K562 (cell line): Measurements from ENCODE around the gene LRRC49. TPM values are rescaled to one million over a fixed set of nuclear protein-coding genes. Genes with fewer than 3 reads are reported as not detected.

ENCODE experiments used
- ATAC-seq: fragments of 200-7000 bp; cut with Tn5 transposase; 3 replicates; pipeline ENCODE4 v1.9.1; 2020; ENCODE audit warnings: moderate library complexity
- BruUV-seq: library from RNA; stranded (reverse); fragments of 400-500 nt; replicated peaks from 2 replicates; lab custom pipeline; 2021; lab: Mats Ljungman, UMichigan
- CTCF ChIA-PET: fragments of 300-600 bp; formaldehyde crosslinking; extraction: SDS; loops from one replicate; lab custom pipeline; 2021; ENCODE audit warnings: low intra/inter-chr PET ratio; lab: Yijun Ruan, JAX
- POLR2A ChIA-PET: fragments of 300-600, 350-650 bp; sonication (Branson Sonifier 250); formaldehyde crosslinking; extraction: SDS; loops from one replicate; lab custom pipeline; 2021; ENCODE audit warnings: antibody characterized with exemption, inconsistent platforms; lab: Yijun Ruan, JAX
- DNase-seq, 4 experiments: peaks; one replicate each; pipeline versions ENCODE4 v3.0.0 to v3.0.0-alpha.2; 2011 to 2018; ENCODE audit warnings: low spot score in 3 of 4, mixed read lengths in 3 of 4; ENCODE audit errors: extremely low read depth in 1 of 4
- FAIRE-seq: peaks from 2 replicates; lab custom pipeline; 2011; peaks lifted over from hg19 to GRCh38; lab: Jason Lieb, UNC
- H2AFZ ChIP-seq: 2 replicates; pipeline ENCODE4 v1.6.0; 2011; ENCODE audit warnings: low read depth, low read length, control low read depth, inconsistent platforms
- H3K27ac ChIP-seq: fragments of 200-600 bp; 3 replicates; pipeline ENCODE4 v1.8.0; 2011; ENCODE audit warnings: low read depth, mild to moderate bottlenecking, control low read depth, inconsistent platforms, low read length, moderate library complexity, mixed read lengths; ENCODE audit errors: extremely low read depth
- H3K27me3 ChIP-seq, 2 experiments: fragments of 300-600 bp in 1 of 2; 2 replicates in 1 of 2; 3 replicates in 1 of 2; pipeline versions ENCODE4 v1.6.0 to v1.8.0; 2011; ENCODE audit warnings: inconsistent platforms in 2 of 2, low read length in 2 of 2, mild to moderate bottlenecking in 1 of 2, mixed read lengths in 1 of 2, moderate library complexity in 1 of 2; ENCODE audit not compliant: control insufficient read depth in 2 of 2, insufficient read depth in 2 of 2
- H3K36me3 ChIP-seq: fragments of 300-600 bp; 3 replicates; pipeline ENCODE4 v1.8.0; 2011; ENCODE audit warnings: mild to moderate bottlenecking, low read length, inconsistent platforms; ENCODE audit not compliant: control insufficient read depth, insufficient read depth
- H3K4me1 ChIP-seq, 2 experiments: fragments of 200-600 bp in 1 of 2; replicated peaks in 1 of 2; 2 replicates in 1 of 2; 3 replicates in 1 of 2; pipeline versions ENCODE4 v1.5.1 to v1.8.0; 2011; ENCODE audit warnings: inconsistent platforms in 2 of 2, low read length in 2 of 2, mild to moderate bottlenecking in 1 of 2, mixed read lengths in 1 of 2, moderate library complexity in 1 of 2; ENCODE audit not compliant: control insufficient read depth in 2 of 2, insufficient read depth in 2 of 2
- H3K4me2 ChIP-seq: 2 replicates; pipeline ENCODE4 v1.6.1; 2011; ENCODE audit warnings: low read length, control low read depth, inconsistent platforms, mixed read lengths; ENCODE audit not compliant: insufficient read depth
- H3K4me3 ChIP-seq: fragments of 200-600 bp; sonication (generic), shearing (Covaris generic); 2 replicates; pipeline ENCODE4 v1.5.1; 2016; ENCODE audit warnings: control low read depth, inconsistent platforms
- H3K79me2 ChIP-seq: fragments of 200-600 bp; 3 replicates; pipeline ENCODE4 v1.8.0; 2011; ENCODE audit warnings: low read length, inconsistent platforms; ENCODE audit not compliant: control insufficient read depth, insufficient read depth
- H3K9ac ChIP-seq, 2 experiments: 2 replicates each; pipeline versions ENCODE4 v1.6.0 to v1.6.1; 2011; ENCODE audit warnings: low read depth in 2 of 2, low read length in 2 of 2, control low read depth in 1 of 2, inconsistent platforms in 1 of 2, mild to moderate bottlenecking in 1 of 2, mixed read lengths in 1 of 2; ENCODE audit not compliant: insufficient read depth in 1 of 2
- H3K9me1 ChIP-seq: one replicate; pipeline ENCODE4 v1.6.0; 2011; ENCODE audit warnings: inconsistent platforms, mild to moderate bottlenecking, low read length, moderate library complexity; ENCODE audit not compliant: control insufficient read depth, insufficient read depth
- H3K9me3 ChIP-seq: replicated peaks from 2 replicates; pipeline ENCODE4 v1.5.1; 2011; ENCODE audit warnings: low read depth, low read length, inconsistent platforms; ENCODE audit not compliant: control insufficient read depth, insufficient read depth
- H4K20me1 ChIP-seq: replicated peaks from 2 replicates; pipeline ENCODE4 v1.6.1; 2011; ENCODE audit warnings: low read length, inconsistent platforms, mixed read lengths; ENCODE audit not compliant: control insufficient read depth, insufficient read depth
- CTBP1 ChIP-seq: fragments of 450-650 bp; IDR thresholded peaks from 2 replicates; pipeline ENCODE4 v1.6.1; 2016; ENCODE audit warnings: borderline replicate concordance
- DDX20 ChIP-seq: fragments of 450-650 bp; IDR thresholded peaks from 2 replicates; pipeline ENCODE4 v1.6.1; 2016; ENCODE audit warnings: missing genetic modification characterization, low read depth, mild to moderate bottlenecking, missing compliant biosample characterization, moderate library complexity
- HIVEP1 ChIP-seq: fragments of 250-450 bp; sonication (Bioruptor Pico); IDR thresholded peaks from 2 replicates; pipeline ENCODE4 v1.4.0; 2020; ENCODE audit warnings: mild to moderate bottlenecking
- MXI1 ChIP-seq: IDR thresholded peaks from 2 replicates; pipeline ENCODE4 v1.6.1; 2011; ENCODE audit warnings: low read depth, mild to moderate bottlenecking, improper control_type of control experiment, low read length
- NBN ChIP-seq: fragments of 450-650 bp; IDR thresholded peaks from 2 replicates; pipeline ENCODE4 v1.6.1; 2016; ENCODE audit warnings: low read depth, mild to moderate bottlenecking
- RUNX1 ChIP-seq: sonication (generic); IDR thresholded peaks from 2 replicates; pipeline ENCODE4 v1.6.1; 2016; ENCODE audit warnings: antibody characterized with exemption, low read depth
- SLC30A9 ChIP-seq: fragments of 250-450 bp; sonication (Bioruptor Pico); IDR thresholded peaks from 2 replicates; pipeline ENCODE4 v1.8.0; 2022; ENCODE audit warnings: mild to moderate bottlenecking, moderate library complexity
- ZBTB34 ChIP-seq: fragments of 250-450 bp; sonication (Bioruptor Pico); IDR thresholded peaks from 2 replicates; pipeline ENCODE4 v1.8.0; 2021; ENCODE audit warnings: mild to moderate bottlenecking, moderate library complexity
- ZNF124 ChIP-seq: sonication (generic); formaldehyde crosslinking; IDR thresholded peaks from 2 replicates; pipeline ENCODE4 v1.8.1; 2022; ENCODE audit warnings: missing genetic modification reagents
- ZNF3 ChIP-seq: fragments of 250-450 bp; sonication (Bioruptor Pico); IDR thresholded peaks from 2 replicates; pipeline ENCODE4 v1.5.0; 2021; ENCODE audit warnings: mild to moderate bottlenecking, moderate library complexity
- ZNF584 ChIP-seq: fragments of 200-800 bp; sonication (Bioruptor generic); IDR thresholded peaks from 2 replicates; pipeline ENCODE4 v1.6.1; 2016; ENCODE audit warnings: low read depth, mild to moderate bottlenecking, missing genetic modification characterization, missing compliant biosample characterization
- WGBS: fragments of 100-300 bp; shearing (Covaris generic); methylation state at CpG from one replicate; pipeline ENCODE4 v1.1.6; 2016; ENCODE audit warnings: low coverage, mixed read lengths; ENCODE audit not compliant: insufficient coverage; ENCODE audit errors: missing lambda C conversion rate; 5-methylcytosine and 5-hydroxymethylcytosine counted together
- in situ Hi-C: fragments of 300-500 bp; cut with MboI; formaldehyde crosslinking; loops from 4 replicates; pipeline ENCODE4 v1.15.0; 2018; ENCODE audit warnings: inconsistent platforms, mixed read lengths
- intact Hi-C: fragments of 100-400 bp; cut with micrococcal nuclease; formaldehyde crosslinking; loops from 2 replicates; pipeline ENCODE4 v1.14.2; 2022
- polyA plus RNA-seq, 8 experiments: library from polyadenylated mRNA; depleted of rRNA in 4 of 8; stranded (reverse) in 5 of 8; unstranded in 3 of 8; fragments of >200 nt; fragmentation: Nextera tagmentation in 2 of 8; fragmentation: Illumina TruSeq in 1 of 8; extraction: Ambion mirVana in 2 of 8; extraction: Trizol in 1 of 8; gene quantifications; 2 replicates each; pipeline versions ENCODE4 v1.2.1 to v1.2.3, GENCODE V29; 2011 to 2014; ENCODE audit warnings: inconsistent platforms in 1 of 8, missing spikeins in 1 of 8
- total RNA-seq, 7 experiments: library from RNA; depleted of rRNA in 6 of 7; stranded (reverse); fragments of >200 nt in 6 of 7; fragmentation: Illumina TruSeq in 2 of 7; extraction: Trizol in 2 of 7; gene quantifications; 2 replicates each; pipeline versions ENCODE4 v1.2.1 to v1.2.3, GENCODE V29; 2011 to 2021; ENCODE audit warnings: low replicate concordance in 1 of 7
- TF ChIP-seq, protein P1 (sequence below), 2 experiments: fragments of 450-650 bp in 1 of 2; sonication (generic) in 1 of 2; formaldehyde crosslinking; conservative IDR thresholded peaks; 2 replicates each; pipeline versions ENCODE4 v1.4.0 to v1.8.1; 2020 to 2022; ENCODE audit warnings: mild to moderate bottlenecking in 1 of 2, missing genetic modification reagents in 1 of 2
- TF ChIP-seq, protein P2 (sequence below): fragments of 450-650 bp; IDR thresholded peaks from 2 replicates; pipeline ENCODE4 v1.6.1; 2017; ENCODE audit warnings: mild to moderate bottlenecking, moderate library complexity
- TF ChIP-seq, protein P3 (sequence below), 2 experiments: fragments of 450-650 bp in 1 of 2; IDR thresholded peaks; 2 replicates each; pipeline ENCODE4 v1.6.1; 2011 to 2017; ENCODE audit warnings: low read depth in 2 of 2, antibody characterized with exemption in 1 of 2, borderline replicate concordance in 1 of 2, low read length in 1 of 2, mild to moderate bottlenecking in 1 of 2, mixed read lengths in 1 of 2; ENCODE audit not compliant: control insufficient read depth in 1 of 2
- TF ChIP-seq, protein P4 (sequence below): fragments of 200-800 bp; sonication (Bioruptor generic); IDR thresholded peaks from 2 replicates; pipeline ENCODE4 v1.6.1; 2017; ENCODE audit warnings: missing genetic modification characterization, missing compliant biosample characterization

The LRRC49 gene
- total and polyA plus RNA-seq, 9 of the 15 experiments (the other 6 are each of a cell fraction or from before 2014, with no cell fraction given): 0.32 TPM; not detected in 8

- Histone ChIP-seq H3K27me3 (no peaks in the 10 kb centered on the region), H2AFZ (no peak overlapping the region), H3K4me1 (no peaks in the 10 kb centered on the region), H3K4me2 (no peak overlapping the region), H3K9me1 (no peaks in the 10 kb centered on the region), H3K79me2 (no peaks in the 10 kb centered on the region), H3K36me3 (no peaks in the 10 kb centered on the region), H4K20me1 (no peaks in the 10 kb centered on the region), H3K9me3 (peaks cover 2% of the 10 kb centered on the region; the same call in 1 of the 2 replicates), H3K27ac (no peak overlapping the region), H3K9ac (no peak overlapping the region), H3K4me3 (no peak overlapping the region)
- BruUV-seq: no TSS peak
- ATAC-seq: no peak
- FAIRE-seq: no peak
- no peak for DNase-seq
- WGBS: 0% methylated on average over 2 of the region's 2 CpGs
- in situ Hi-C loops: no loop called here
- intact Hi-C loops: loop anchor here (10.0 kb wide), 1 partner anchor 431 kb away; no protein-coding TSS in a partner anchor
- CTCF ChIA-PET: no interaction called here
- POLR2A ChIA-PET: no interaction called here
- TF ChIP-seq ZBTB34 (CRISPR knock-in tag) (no peak), SLC30A9 (CRISPR knock-in tag) (no peak), MXI1 (no peak), NBN (no peak), CTBP1 (no peak), DDX20 (no peak), ZNF124 (no peak), RUNX1 (no peak), ZNF584 (CRISPR knock-in tag) (no peak), ZNF3 (CRISPR knock-in tag) (no peak), HIVEP1 (CRISPR knock-in tag) (no peak)
- TF ChIP-seq, protein P1, sequence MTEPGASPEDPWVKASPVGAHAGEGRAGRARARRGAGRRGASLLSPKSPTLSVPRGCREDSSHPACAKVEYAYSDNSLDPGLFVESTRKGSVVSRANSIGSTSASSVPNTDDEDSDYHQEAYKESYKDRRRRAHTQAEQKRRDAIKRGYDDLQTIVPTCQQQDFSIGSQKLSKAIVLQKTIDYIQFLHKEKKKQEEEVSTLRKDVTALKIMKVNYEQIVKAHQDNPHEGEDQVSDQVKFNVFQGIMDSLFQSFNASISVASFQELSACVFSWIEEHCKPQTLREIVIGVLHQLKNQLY (CRISPR knock-in tag; conservative IDR thresholded peaks at IDR 0.05): no peak
- TF ChIP-seq, protein P2, sequence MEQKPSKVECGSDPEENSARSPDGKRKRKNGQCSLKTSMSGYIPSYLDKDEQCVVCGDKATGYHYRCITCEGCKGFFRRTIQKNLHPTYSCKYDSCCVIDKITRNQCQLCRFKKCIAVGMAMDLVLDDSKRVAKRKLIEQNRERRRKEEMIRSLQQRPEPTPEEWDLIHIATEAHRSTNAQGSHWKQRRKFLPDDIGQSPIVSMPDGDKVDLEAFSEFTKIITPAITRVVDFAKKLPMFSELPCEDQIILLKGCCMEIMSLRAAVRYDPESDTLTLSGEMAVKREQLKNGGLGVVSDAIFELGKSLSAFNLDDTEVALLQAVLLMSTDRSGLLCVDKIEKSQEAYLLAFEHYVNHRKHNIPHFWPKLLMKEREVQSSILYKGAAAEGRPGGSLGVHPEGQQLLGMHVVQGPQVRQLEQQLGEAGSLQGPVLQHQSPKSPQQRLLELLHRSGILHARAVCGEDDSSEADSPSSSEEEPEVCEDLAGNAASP: no peak
- TF ChIP-seq, protein P3, sequence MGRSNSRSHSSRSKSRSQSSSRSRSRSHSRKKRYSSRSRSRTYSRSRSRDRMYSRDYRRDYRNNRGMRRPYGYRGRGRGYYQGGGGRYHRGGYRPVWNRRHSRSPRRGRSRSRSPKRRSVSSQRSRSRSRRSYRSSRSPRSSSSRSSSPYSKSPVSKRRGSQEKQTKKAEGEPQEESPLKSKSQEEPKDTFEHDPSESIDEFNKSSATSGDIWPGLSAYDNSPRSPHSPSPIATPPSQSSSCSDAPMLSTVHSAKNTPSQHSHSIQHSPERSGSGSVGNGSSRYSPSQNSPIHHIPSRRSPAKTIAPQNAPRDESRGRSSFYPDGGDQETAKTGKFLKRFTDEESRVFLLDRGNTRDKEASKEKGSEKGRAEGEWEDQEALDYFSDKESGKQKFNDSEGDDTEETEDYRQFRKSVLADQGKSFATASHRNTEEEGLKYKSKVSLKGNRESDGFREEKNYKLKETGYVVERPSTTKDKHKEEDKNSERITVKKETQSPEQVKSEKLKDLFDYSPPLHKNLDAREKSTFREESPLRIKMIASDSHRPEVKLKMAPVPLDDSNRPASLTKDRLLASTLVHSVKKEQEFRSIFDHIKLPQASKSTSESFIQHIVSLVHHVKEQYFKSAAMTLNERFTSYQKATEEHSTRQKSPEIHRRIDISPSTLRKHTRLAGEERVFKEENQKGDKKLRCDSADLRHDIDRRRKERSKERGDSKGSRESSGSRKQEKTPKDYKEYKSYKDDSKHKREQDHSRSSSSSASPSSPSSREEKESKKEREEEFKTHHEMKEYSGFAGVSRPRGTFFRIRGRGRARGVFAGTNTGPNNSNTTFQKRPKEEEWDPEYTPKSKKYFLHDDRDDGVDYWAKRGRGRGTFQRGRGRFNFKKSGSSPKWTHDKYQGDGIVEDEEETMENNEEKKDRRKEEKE (IDR thresholded peaks at IDR 0.05; ENCODE audit: borderline replicate concordance in 1 of 2, control insufficient read depth in 1 of 2, low read depth in 2 of 2, low read length in 1 of 2): no peak
- TF ChIP-seq, protein P4, sequence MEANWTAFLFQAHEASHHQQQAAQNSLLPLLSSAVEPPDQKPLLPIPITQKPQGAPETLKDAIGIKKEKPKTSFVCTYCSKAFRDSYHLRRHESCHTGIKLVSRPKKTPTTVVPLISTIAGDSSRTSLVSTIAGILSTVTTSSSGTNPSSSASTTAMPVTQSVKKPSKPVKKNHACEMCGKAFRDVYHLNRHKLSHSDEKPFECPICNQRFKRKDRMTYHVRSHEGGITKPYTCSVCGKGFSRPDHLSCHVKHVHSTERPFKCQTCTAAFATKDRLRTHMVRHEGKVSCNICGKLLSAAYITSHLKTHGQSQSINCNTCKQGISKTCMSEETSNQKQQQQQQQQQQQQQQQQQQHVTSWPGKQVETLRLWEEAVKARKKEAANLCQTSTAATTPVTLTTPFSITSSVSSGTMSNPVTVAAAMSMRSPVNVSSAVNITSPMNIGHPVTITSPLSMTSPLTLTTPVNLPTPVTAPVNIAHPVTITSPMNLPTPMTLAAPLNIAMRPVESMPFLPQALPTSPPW (CRISPR knock-in tag): no peak
Observed at GRCh38 chr15:71013446-71013845, 120.8 kb downstream of the LRRC49 start.
